Loucy (cell line): ENCODE results near the gene ALB.

ENCODE experiments used
- H2AFZ ChIP-seq: fragments of 200-600 bp; sonication (generic); 2 replicates; pipeline ENCODE4 v1.6.0; 2016; ENCODE audit warnings: antibody characterized with exemption, mild to moderate bottlenecking, low read length, moderate library complexity
- H3F3A ChIP-seq: fragments of 200-600 bp; 2 replicates; pipeline ENCODE4 v1.6.0; 2016; ENCODE audit warnings: antibody characterized with exemption, low read depth, mild to moderate bottlenecking
- H3K27me3 ChIP-seq: fragments of 200-600 bp; sonication (generic); 2 replicates; pipeline ENCODE4 v1.6.1; 2014; ENCODE audit warnings: low read length, mild to moderate bottlenecking; ENCODE audit not compliant: insufficient read depth, poor library complexity, severe bottlenecking
- H3K36me3 ChIP-seq: fragments of 200-600 bp; sonication (generic); 2 replicates; pipeline ENCODE4 v1.6.1; 2016; ENCODE audit warnings: low read length; ENCODE audit not compliant: insufficient read depth
- H3K4me1 ChIP-seq: fragments of 200-600 bp; sonication (generic); 2 replicates; pipeline ENCODE4 v1.5.1; 2014; ENCODE audit warnings: low read length, mild to moderate bottlenecking; ENCODE audit not compliant: insufficient read depth, poor library complexity, severe bottlenecking
- H3K4me2 ChIP-seq: fragments of 200-600 bp; sonication (generic); 2 replicates; pipeline ENCODE4 v1.6.0; 2014; ENCODE audit warnings: antibody characterized with exemption, low read length, low read depth, mild to moderate bottlenecking; ENCODE audit not compliant: poor library complexity, severe bottlenecking
- H3K4me3 ChIP-seq: fragments of 200-600 bp; sonication (generic); 2 replicates; pipeline ENCODE4 v1.5.1; 2014; ENCODE audit warnings: low read length, mild to moderate bottlenecking, mixed read lengths; ENCODE audit not compliant: poor library complexity, severe bottlenecking
- H3K79me2 ChIP-seq: fragments of 200-600 bp; sonication (generic); 2 replicates; pipeline ENCODE4 v1.6.1; 2014; ENCODE audit warnings: low read length; ENCODE audit not compliant: insufficient read depth
- H3K9ac ChIP-seq: fragments of 200-600 bp; sonication (generic); 2 replicates; pipeline ENCODE4 v1.6.0; 2014; ENCODE audit warnings: mild to moderate bottlenecking, low read depth, low read length, moderate library complexity; ENCODE audit not compliant: poor library complexity, severe bottlenecking
- H3K9me2 ChIP-seq: fragments of 200-600 bp; sonication (generic); replicated peaks from 2 replicates; pipeline ENCODE4 v1.6.1; 2016; ENCODE audit warnings: low read depth, low read length, mixed read lengths
- H3K9me3 ChIP-seq: fragments of 200-600 bp; sonication (generic); 2 replicates; pipeline ENCODE4 v1.6.1; 2014; ENCODE audit warnings: mild to moderate bottlenecking, antibody characterized with exemption, low read length, low read depth; ENCODE audit not compliant: insufficient read depth
- H4K20me1 ChIP-seq: fragments of 200-600 bp; sonication (generic); 2 replicates; pipeline ENCODE4 v1.6.0; 2014; ENCODE audit warnings: antibody characterized with exemption, low read length, mild to moderate bottlenecking; ENCODE audit not compliant: insufficient read depth, poor library complexity, severe bottlenecking
- CTCF ChIP-seq: fragments of 200-600 bp; sonication (generic); conservative IDR thresholded peaks from 2 replicates; pipeline ENCODE4 v1.5.1; 2014; ENCODE audit warnings: mild to moderate bottlenecking, antibody characterized with exemption, low read length
- EZH2phosphoT487 ChIP-seq: fragments of 200-600 bp; IDR thresholded peaks from 2 replicates; pipeline ENCODE4 v1.6.1; 2018; ENCODE audit warnings: antibody characterized with exemption, mild to moderate bottlenecking, moderate library complexity, borderline replicate concordance

Gene ALB

GRCh38 chr4:73447671-73448070 is 43.6 kb downstream of the ALB start:
- Histone ChIP-seq H3K9me3 (no peaks in the 10 kb centered on the region), H3K9me2 (no peaks in the 10 kb centered on the region), H3K4me2 (no peak overlapping the region), H3K9ac (no peak overlapping the region), H3K36me3 (no peaks in the 10 kb centered on the region), H3K4me1 (no peaks in the 10 kb centered on the region), H3F3A (no peaks in the 10 kb centered on the region), H3K4me3 (no peak overlapping the region), H2AFZ (no peak overlapping the region), H4K20me1 (no peaks in the 10 kb centered on the region), H3K79me2 (no peaks in the 10 kb centered on the region), H3K27me3 (no peaks in the 10 kb centered on the region)
- TF ChIP-seq EZH2phosphoT487 (no peak), CTCF (no peak)

- no peak overlapping the region for H3K4me2 ChIP-seq
- H3K9me3 ChIP-seq = no peaks in the 10 kb centered on the region
- H3K36me3 ChIP-seq = no peaks in the 10 kb centered on the region
- no peak overlapping the region for H2AFZ ChIP-seq
- no peaks in the 10 kb centered on the region for H4K20me1 ChIP-seq
- H3K9ac ChIP-seq = no peak overlapping the region
- H3K79me2 ChIP-seq = no peaks in the 10 kb centered on the region
- H3K4me1 ChIP-seq = no peaks in the 10 kb centered on the region
- no peaks in the 10 kb centered on the region for H3F3A ChIP-seq
- H3K9me2 ChIP-seq = no peaks in the 10 kb centered on the region
- TF ChIP-seq CTCF (no peak), EZH2phosphoT487 (no peak)
- H3K27me3 ChIP-seq = no peaks in the 10 kb centered on the region
- no peak overlapping the region for H3K4me3 ChIP-seq
Measured at GRCh38 chr4:73448448-73449203, 44.5 kb downstream of the ALB start.

GRCh38 chr4:73450398-73451004 is 46.4 kb downstream of the ALB start:
- no peak overlapping the region for H2AFZ ChIP-seq
- TF ChIP-seq EZH2phosphoT487 = no peak
- TF ChIP-seq CTCF = no peak
- H3K4me3 ChIP-seq = no peak overlapping the region
- no peak overlapping the region for H3K4me2 ChIP-seq
- no peaks in the 10 kb centered on the region for H3K27me3 ChIP-seq
- H3K9me3 ChIP-seq = no peaks in the 10 kb centered on the region
- no peaks in the 10 kb centered on the region for H3K9me2 ChIP-seq
- H3F3A ChIP-seq = no peaks in the 10 kb centered on the region
- H3K79me2 ChIP-seq = no peaks in the 10 kb centered on the region
- H3K36me3 ChIP-seq = no peaks in the 10 kb centered on the region
- no peaks in the 10 kb centered on the region for H4K20me1 ChIP-seq
- H3K9ac ChIP-seq = no peak overlapping the region
- H3K4me1 ChIP-seq = no peaks in the 10 kb centered on the region
